HEK293T (cell line): Measurements from ENCODE around the gene KCNMA1.

Experiments used
- ARNT ChIP-seq: fragments of 450-650 bp; IDR thresholded peaks from 2 replicates; pipeline ENCODE4 v1.6.1; 2017; ENCODE audit warnings: mild to moderate bottlenecking
- BHLHE40 ChIP-seq: fragments of 450-650 bp; IDR thresholded peaks from 2 replicates; pipeline ENCODE4 v1.6.1; 2016; ENCODE audit warnings: mild to moderate bottlenecking, moderate library complexity, borderline replicate concordance
- CTBP1 ChIP-seq: fragments of 450-650 bp; IDR thresholded peaks from 2 replicates; pipeline ENCODE4 v1.6.1; 2016; ENCODE audit warnings: borderline replicate concordance
- ELF4 ChIP-seq: fragments of 450-650 bp; IDR thresholded peaks from 2 replicates; pipeline ENCODE4 v1.6.1; 2017; ENCODE audit warnings: antibody characterized with exemption
- FOXK2 ChIP-seq: fragments of 450-650 bp; IDR thresholded peaks from 2 replicates; pipeline ENCODE4 v1.6.1; 2016; ENCODE audit warnings: mild to moderate bottlenecking
- FOXM1 ChIP-seq: fragments of 450-650 bp; IDR thresholded peaks from 2 replicates; pipeline ENCODE4 v1.6.1; 2017; ENCODE audit warnings: mild to moderate bottlenecking, borderline replicate concordance
- HDGF ChIP-seq: fragments of 450-650 bp; IDR thresholded peaks from 2 replicates; pipeline ENCODE4 v1.6.1; 2017; ENCODE audit warnings: antibody characterized with exemption, borderline replicate concordance
- LEF1 ChIP-seq: fragments of 450-650 bp; IDR thresholded peaks from 2 replicates; pipeline ENCODE4 v1.6.1; 2017; ENCODE audit warnings: mild to moderate bottlenecking, borderline replicate concordance
- NFRKB ChIP-seq: fragments of 450-650 bp; IDR thresholded peaks from 2 replicates; pipeline ENCODE4 v1.6.1; 2016; ENCODE audit warnings: mild to moderate bottlenecking, moderate library complexity
- SP1 ChIP-seq: fragments of 450-650 bp; IDR thresholded peaks from 2 replicates; pipeline ENCODE4 v1.6.1; 2017
- SUZ12 ChIP-seq: fragments of 450-650 bp; IDR thresholded peaks from 2 replicates; pipeline ENCODE4 v1.6.1; 2016; ENCODE audit warnings: mild to moderate bottlenecking
- TARDBP ChIP-seq: fragments of 450-650 bp; IDR thresholded peaks from 2 replicates; pipeline ENCODE4 v1.6.1; 2016
- ZNF384 ChIP-seq: fragments of 450-650 bp; IDR thresholded peaks from 2 replicates; pipeline ENCODE4 v1.6.1; 2016
- TF ChIP-seq, protein P1 (sequence below): fragments of 450-650 bp; IDR thresholded peaks from 2 replicates; pipeline ENCODE4 v1.6.1; 2016

DNA sequence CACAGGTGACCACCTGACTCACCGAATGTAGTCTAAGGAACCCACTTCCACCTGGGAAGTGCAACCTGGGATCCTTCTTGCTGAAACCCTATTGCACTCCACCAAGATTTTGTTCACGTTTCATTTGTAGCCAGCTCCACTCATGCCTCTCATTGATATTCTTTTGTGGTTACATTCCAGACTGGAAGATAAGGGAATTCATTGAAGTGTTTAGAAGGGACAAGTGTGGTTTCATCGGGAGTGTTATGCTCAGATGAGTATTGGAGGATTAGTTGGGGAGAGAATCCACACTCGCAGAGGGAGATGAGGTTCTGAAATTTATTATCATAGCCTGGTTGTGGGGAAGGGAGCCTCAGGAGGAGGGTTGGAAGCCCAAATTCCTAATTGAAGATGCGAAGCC, 320.4 kb downstream of the KCNMA1 start:
- TF ChIP-seq ELF4 (no peak), SUZ12 (no peak), BHLHE40 (no peak), FOXM1 (no peak), SP1 (no peak), CTBP1 (no peak), TARDBP (no peak), HDGF (no peak), NFRKB (no peak), LEF1 (no peak), FOXK2 (no peak), ZNF384 (no peak), ARNT (no peak)
- TF ChIP-seq, protein P1, sequence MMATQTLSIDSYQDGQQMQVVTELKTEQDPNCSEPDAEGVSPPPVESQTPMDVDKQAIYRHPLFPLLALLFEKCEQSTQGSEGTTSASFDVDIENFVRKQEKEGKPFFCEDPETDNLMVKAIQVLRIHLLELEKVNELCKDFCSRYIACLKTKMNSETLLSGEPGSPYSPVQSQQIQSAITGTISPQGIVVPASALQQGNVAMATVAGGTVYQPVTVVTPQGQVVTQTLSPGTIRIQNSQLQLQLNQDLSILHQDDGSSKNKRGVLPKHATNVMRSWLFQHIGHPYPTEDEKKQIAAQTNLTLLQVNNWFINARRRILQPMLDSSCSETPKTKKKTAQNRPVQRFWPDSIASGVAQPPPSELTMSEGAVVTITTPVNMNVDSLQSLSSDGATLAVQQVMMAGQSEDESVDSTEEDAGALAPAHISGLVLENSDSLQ = no peak
